ENCODE measurements around the gene MACROH2A2.
"Not testable (repeated sequence)": the region's sequence is repeated elsewhere in the genome, so short reads cannot be mapped to it uniquely, and the experiment has no call there.

Gene MACROH2A2

DNA sequence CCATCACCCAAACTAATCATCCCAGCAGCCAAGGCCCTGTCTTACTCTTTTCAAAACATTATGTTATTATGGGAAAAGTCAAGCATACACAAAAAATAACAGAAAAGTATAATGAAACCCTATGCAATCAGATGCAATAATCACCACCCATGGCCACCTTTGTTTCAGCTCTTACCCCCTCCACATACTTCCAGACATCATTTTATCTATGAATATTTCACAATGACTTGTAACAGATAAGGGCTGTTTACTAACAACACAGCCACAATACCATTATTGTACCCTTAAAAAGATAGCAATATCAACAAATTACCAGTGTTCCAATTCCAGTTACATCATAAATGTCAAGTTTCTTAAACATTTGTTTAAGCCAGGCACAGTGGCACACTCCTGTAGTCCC, 44.8 kb downstream of the MACROH2A2 start:
- DNase-seq (ENCODE audit: insufficient read length, low spot score) (no peak), FAIRE-seq (no peak)

DNA sequence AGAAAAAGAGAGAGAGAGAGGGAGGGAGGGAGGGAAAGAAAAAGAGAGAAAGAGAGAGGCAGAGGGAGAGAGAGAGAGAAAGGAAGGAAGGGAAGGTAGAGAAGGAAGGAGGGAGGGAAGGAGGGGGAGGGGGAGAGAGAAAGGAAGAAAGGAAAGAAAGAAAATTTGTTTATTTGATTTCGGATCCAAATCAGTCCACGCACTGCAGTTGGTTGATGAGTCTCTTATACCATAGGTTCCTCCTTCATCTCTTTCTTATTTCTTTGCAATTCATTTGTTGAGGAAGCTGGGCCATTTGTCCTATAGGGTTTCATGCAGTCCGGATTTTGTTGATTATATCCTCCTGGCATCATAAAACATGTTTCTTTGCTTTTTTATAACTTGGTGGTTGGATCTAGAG, 45.6 kb downstream of the MACROH2A2 start:
- DNase-seq (ENCODE audit: insufficient read length, low spot score) (no peak), FAIRE-seq (no peak)

DNA sequence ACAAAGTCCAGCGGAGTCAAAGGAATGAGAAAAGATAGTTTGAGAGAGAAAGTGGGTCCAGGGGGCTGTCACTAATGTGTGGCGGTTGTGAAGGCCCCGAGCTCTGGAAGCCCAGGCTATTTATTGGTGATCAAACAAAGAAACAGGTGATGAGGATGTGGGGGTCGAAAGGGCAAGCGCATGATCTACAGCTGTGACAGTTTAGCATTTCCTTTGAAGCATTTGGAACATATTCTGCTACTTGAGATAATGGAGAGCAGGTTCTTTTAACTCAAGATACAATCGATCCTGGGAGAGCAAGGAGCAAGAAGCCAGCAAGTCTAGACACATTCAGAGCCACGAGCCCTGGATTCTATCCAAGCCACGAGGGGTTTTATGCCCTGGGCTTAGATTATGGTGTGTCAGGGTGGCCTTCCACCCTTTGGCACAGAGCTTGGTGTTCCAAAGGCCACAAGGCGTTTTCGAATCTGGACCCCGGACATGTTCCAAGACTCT, 48.5 kb downstream of the MACROH2A2 start:
- not testable (repeated sequence) for DNase-seq (ENCODE audit: insufficient read length, low spot score); FAIRE-seq

DNA sequence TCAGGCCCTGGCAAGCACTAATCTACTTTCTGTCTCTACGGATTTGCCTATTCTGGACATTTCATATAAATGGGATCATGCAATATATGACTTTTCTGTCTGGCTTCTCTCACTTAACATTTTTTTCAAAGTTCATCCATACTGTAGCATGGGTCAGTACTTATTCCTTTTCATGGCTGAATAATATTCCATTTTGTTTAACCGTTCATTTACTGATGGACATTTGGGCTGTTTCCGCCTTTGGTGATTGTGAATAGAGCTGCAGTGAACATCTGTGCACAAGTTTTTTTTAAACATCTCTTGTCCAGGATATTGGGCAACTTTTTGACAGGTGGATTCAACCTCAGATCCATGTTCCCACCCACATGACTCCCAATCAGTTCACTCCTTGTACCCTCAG, 49.0 kb downstream of the MACROH2A2 start:
- no peak for FAIRE-seq
- DNase-seq (ENCODE audit: insufficient read length, low spot score), result no peak

DNA sequence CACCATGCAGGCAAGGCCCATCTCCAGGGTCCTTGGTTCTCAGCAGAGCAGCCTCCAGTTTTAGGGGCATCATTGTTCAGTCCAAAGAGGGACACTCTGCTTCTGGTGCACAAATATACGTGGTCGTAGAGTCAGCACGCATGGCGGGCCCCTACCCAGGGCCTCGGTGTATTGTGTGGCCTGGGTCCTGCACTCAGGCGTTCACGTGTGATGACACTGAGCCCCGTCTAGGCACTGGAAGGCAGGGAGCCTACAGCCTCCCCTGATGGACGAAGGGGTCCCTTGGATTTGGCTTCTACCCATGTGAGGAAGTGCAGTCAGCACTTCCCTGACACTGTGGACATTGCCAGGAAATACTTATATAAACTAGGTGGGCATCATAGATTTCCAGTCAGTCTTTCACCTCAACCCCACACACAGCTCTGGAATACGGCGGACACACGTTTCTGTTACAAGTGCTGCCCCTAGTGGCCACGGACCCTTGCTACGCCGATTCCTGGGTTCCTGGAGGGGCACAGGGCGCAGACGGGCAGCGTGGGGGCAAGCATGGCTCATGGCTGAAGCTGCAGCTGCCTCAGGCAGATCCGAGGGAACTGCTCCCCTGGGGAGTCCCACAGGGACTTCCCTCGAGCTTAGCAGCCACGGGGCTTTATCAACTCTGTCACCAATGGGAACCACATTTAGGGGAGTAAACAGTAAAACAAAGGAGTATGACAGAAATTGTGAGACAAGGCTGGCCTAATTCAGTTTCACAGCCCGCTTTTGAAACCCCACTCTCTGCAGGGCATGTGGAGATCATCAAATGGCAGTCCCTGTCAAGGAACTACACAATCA, 54.5 kb downstream of the MACROH2A2 start:
- FAIRE-seq (no peak), DNase-seq (ENCODE audit: insufficient read length, low spot score) (no peak)

DNA sequence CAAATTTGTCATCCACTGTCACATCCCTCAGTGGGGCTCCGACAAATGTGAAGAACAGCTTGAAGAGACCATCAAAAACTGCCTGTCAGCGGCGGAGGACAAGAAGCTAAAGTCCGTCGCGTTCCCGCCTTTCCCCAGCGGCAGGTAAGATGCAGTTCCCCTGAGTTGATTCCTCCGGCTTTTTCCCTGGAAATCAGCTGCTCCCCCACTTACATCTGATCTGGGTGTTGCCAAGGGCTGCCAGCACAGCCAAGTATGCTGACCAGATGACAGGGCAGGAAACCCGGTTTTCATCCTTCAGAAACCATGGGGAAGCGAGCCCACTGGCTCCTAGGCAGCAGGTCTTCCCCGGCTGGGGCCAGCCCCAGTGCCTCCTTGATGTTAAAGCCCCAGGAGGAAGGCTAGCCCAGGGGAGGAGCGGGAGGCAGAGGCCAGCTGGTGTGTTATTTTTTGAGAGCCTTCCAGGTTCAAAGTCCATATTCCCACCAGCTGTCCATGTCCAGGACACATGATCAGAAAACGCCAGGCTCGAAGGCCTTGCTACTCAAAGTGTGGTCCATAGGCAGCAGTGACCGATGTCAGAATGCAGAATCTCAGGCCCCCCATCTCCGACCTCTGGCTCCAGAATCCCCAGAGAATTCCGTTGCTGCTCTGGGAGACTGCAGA, 56.6 kb downstream of the MACROH2A2 start:
- no peak for DNase-seq (ENCODE audit: insufficient read length, low spot score)
- FAIRE-seq, result no peak

DNA sequence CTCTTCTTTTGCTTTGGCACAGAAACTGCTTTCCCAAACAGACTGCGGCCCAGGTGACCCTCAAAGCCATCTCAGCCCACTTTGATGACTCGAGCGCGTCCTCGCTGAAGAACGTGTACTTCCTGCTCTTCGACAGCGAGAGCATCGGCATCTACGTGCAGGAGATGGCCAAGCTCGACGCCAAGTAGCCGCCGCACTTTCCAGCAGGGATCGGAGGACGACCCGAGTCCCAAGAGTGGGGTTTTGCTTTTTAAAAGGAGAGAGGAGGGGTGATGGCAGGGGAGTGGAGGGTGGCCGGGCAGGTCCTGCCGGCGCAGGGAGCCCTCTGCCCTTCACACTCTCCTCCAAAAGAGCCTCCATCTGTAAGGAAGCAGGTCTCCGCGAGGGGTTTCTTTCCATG, 58.9 kb downstream of the MACROH2A2 start:
- DNase-seq (ENCODE audit: insufficient read length, low spot score) (no peak), FAIRE-seq (no peak)

DNA sequence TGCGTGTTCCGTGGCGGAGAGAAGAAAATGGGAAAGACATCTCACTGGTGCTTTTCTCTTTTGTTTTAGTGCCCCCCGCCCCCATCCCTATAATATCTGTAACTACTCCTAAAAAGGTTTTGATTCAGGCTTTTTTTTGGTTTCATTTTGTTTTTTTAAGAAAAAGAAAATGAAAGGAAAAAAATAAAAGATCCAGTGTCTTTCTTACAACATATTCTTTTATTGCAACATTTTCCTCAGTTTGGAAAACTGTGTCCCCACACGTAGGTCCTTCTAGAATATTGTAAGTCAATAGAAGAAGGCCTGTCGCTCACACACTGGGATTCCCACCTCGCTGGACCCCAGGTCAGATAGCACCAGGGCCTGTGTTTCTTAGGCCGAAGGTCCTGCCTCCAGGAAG, 59.4 kb downstream of the MACROH2A2 start:
- FAIRE-seq, result no peak
- no peak for DNase-seq (ENCODE audit: insufficient read length, low spot score)

DNA sequence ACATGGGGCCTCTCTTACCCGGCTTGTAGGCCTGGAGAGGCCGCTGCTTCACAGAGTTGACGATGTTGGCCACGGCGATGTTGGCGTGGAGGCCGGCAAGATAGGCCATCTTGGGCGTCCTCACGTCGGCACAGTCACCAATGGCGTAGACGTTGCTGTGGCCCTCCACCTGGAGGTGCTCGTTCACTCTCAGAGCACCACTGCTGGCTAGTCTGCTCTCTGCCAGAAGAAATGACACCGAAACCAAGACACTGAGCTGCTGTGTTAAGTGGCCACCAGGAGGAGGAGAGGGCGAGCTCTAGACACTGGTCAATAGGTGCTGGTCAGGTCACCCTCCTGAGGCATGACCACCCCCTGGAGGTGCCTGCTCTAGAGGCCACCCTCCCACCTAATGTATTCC, 62.3 kb downstream of the MACROH2A2 start:
- DNase-seq (ENCODE audit: insufficient read length, low spot score), result no peak
- FAIRE-seq, result no peak

DNA sequence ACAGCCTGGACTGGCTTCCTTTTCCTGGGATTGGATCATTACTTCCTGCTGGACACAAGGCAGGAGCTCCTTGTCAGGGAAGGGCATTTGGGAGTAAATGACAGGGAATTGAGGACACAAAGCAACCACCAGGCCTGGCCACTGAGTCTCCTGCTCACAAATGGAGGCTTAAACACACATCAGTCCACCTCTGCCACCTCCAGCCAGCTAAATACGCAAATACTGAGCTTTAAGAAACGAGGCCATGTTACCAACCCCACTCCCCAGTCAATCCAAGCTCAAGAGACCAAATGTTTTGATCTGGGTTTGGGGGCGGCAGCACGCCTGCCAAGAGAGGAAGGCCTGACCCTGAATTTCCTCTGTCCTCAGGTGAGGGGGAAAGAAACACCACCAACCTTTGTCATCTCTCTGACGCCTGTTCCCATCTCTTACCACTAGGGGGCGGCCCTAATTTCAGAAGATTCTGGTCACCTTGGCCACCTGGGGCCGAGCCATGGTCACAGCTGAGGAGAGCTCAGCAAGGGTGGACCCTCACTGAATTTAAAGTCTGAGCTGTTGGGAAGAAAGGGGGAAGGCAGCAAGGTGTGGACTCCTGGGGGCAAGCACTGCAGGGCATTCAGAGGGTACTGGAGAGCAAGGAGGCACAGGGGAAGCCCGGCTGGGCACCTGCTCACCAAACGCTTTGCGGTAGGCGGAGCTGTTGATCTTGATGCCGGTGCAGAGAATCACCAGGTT, 63.5 kb downstream of the MACROH2A2 start:
- FAIRE-seq (peak; percentile 89), DNase-seq (ENCODE audit: insufficient read length, low spot score) (peak; percentile 66)

DNA sequence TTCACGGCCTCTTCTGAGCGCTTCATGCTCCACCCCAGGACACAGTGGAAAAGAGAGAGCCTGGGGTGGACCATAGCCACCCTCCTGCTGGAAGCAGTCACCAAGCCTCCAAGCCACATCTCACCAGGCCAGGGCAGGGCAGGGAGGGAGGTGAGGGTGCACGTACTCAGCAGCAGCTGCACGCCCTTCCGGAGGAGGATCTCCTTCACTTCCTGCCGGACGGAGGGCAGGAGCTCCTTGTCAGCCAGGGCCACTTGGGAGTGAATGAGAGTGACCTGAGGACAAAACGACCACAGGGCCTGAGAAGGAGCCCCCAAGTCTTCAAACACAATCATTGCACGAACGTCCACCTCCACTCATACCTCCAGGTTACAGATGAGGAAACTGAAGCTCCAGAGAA, 65.0 kb downstream of the MACROH2A2 start:
- no peak for FAIRE-seq
- no peak for DNase-seq (ENCODE audit: insufficient read length, low spot score)

DNA sequence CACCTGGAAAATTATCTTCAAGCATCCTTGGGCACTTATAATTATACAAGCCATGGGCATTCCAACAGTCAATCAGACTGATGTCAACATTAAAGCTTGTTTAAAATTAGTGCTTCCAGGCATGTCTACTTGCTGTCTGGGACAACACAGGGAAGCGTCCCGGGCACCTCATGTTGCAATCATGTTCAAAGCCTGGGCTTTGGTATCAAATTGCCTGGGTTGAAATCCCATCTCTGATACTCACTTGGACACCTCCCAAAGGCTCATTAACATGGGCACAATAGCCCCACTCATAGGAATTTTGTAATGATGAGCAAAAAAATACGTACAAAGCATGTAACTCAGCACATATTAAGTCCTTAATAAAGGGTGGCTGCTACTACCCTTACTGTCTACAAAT, 65.5 kb downstream of the MACROH2A2 start:
- FAIRE-seq (no peak), DNase-seq (ENCODE audit: insufficient read length, low spot score) (no peak)

DNA sequence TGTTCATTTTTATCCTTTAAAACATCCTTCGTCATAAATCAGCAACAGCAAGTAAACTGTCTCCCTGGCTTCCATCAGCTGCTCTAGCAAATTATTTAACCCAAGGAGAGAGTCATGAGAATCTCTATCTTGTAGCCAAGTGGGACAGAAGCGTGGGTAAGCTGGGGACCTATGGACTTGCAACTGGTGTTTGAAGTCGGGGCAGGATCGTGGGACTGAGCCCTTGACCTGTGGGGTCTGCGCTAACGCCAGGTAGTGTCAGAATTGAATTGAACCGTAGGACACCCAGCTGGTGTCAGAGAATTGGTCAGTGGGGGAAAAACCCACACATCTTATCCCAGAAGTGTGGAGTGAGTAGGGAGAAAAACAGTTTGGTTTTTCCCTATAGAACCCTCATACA, 66.6 kb downstream of the MACROH2A2 start:
- no peak for FAIRE-seq

DNA sequence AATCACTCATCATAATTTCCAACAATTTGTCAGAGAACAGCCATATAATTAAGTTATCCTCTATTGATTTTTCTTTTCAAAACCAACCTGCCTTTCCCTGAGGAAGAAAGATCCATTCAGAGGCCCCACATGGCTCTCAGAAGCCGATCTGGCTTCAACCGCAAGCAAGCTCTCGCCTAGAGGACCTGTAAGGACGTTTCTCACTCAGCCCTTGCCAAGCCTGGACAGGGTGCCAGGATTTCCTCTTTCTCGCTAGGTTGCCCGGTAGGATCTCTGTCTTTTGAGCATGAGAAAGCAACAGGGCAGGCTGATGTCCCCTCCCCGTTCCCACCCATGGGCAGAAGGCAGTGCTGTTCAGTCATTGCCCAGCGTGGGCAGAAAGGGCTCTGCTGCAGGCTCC, 67.0 kb downstream of the MACROH2A2 start:
- FAIRE-seq (no peak), DNase-seq (ENCODE audit: insufficient read length, low spot score) (no peak)

More for the DNA sequence above, 66.6 kb downstream of the MACROH2A2 start:
- no peak for DNase-seq (ENCODE audit: insufficient read length, low spot score)

DNA sequence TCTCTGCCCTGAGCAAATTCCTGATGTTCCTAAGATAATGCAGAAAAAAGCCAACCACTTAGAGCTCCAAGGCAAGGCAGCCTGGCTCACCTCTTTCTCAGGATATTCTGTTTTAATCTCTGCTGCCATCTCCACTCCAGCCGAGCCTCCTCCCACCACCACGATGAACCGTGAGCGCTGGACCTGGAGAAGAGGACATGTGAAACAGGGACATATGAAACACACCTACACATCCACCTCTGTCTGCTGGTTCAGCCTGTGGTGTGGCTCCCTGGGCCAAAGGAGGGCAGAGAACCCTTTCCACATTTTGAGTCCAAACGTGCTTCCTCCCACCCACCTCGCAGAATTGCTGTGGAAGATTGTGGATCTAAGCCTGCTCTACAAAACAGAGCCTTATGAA, 67.8 kb downstream of the MACROH2A2 start:
- FAIRE-seq, result no peak
- DNase-seq (ENCODE audit: insufficient read length, low spot score), result no peak

DNA sequence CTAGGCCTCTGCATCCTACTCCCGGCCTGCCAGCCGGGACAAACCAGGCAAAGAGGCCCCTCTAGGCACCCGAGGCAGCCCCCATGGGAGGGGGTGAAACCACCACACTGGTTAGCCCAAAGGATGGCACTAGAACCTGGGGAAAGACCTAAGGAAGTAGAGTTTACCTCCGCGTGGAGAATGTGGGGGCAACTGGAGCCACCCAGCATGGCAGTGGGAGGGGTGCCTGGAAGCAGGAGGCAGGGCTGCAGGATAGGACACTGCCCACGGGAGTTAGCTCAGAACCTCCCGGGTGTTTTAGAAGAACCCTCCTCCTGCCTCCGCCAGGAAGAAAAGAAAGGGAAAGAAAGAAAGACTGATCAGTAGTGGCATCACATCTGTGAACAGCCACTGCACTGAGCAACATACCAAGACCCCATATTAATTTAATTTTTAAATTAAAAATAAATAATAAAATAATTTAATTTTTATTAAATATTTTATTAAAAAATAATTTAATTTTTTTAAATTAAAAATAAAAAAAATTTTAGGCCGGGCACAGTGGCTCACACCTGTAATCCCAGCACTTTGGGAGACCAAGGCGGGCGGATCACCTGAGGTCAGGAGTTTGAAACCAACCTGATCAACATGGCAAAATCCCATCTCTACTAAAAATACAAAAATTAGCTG, 68.8 kb downstream of the MACROH2A2 start:
- no peak for FAIRE-seq

DNA sequence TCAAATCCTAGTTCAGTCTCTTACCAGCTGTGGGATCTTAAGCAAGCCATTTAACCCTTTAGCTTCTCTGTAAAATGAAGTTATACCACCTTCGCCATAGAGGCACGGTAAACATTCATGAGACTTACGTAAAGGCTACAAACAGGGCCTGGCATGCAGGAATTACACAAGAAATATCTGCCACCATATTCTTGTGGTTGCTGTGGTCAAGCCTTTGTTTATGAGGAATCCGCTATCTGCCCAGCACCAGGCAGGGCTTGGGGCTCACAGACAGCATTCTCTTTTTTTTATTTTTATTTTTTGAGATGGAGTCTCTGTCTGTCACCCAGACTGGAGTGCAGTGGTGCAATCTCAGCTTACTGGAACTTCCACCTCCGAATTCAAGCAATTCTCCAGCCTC, 70.1 kb downstream of the MACROH2A2 start:
- DNase-seq (ENCODE audit: insufficient read length, low spot score) (no peak), FAIRE-seq (no peak)

More for the DNA sequence above, 68.8 kb downstream of the MACROH2A2 start:
- DNase-seq (ENCODE audit: insufficient read length, low spot score), result no peak

DNA sequence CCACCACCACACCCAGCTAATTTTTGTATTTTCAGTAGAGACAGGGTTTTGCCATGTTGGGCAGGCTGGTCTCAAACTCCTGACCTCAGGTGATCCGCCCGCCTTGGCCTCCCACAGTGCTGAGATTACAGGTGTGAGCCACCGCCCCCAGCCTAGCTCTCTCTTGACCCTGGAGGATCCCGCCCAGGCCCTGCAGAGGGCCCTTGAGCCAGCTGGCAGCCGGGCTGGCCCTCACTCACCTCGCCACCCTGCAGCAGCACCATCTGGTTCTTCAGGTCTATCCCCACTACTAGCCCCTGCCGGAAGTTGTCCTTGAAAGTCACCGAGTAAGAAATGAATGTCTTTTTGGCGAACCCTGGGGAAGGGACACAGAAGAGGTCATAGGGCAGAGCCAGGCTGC, 70.5 kb downstream of the MACROH2A2 start:
- not testable (repeated sequence) for FAIRE-seq; DNase-seq (ENCODE audit: insufficient read length, low spot score)

DNA sequence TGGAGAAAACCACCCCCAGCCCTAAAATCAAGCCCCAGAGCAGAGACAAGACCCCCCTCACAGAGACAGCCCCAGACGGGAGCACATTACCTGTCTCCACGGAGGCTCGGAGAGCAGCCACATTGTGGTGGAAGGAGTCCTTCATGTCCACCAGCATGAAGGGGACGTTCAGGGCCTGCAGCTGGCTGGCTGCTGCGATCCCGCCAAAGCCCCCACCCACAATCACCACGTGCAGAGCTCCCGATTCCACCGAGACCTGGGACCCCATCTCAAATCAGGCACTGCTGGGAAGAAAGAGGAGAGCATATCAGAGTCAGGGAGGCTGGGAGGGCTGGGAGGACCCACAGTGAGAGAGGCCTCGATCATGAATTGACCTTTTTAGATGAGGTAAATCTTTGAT, 71.2 kb downstream of the MACROH2A2 start:
- no peak for FAIRE-seq
- no peak for DNase-seq (ENCODE audit: insufficient read length, low spot score)

DNA sequence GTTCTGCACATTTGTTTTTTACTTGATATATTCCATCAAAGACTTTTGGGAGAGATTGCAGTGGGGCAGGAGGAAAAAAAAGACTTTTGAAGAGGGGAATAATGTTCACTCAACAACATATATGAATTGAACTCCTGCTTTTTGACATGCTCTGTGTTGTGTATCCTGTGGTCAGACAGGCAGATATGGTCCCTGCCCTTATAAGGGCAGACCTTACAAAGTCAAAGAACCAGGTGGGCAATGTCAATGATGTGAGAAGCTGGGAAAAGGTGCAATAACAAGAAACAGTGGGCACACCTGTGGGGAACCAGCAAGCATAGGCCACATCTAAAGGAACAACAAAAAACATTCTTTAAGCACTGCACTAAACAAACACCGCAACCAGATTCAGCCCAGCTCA, 71.8 kb downstream of the MACROH2A2 start:
- DNase-seq (ENCODE audit: insufficient read length, low spot score), result no peak
- FAIRE-seq, result peak; percentile 44

DNA sequence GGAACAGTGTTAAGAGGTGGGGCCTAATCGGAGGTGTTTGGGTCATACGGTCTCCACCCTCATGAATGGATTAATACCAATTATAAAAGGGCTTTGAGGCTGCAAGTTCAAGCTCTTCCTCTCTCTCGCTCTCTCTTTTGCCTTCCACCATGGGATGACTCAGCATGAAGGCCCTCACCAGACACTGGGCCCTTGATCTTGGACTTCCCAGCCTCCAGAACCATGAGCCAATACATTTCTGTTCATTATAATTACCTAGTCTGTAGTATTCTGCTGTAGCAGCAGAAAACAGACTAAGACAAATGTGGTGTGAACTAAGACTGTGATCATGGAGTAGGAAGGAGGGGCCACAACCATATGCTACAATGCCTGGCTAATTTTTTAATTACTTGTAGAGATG, 72.3 kb downstream of the MACROH2A2 start:
- FAIRE-seq, result no peak
- DNase-seq (ENCODE audit: insufficient read length, low spot score), result no peak

All from GM19239 (cell line).